Immature natural killer cell (primary cell): ENCODE results near the gene ADORA3. TPM values are rescaled to one million over a fixed set of nuclear protein-coding genes. Genes with fewer than 3 reads are reported as not detected.

Experiments
- DNase-seq, 3 donors: peaks; one replicate each; pipeline ENCODE4 v3.0.0; 2022; ENCODE audit warnings: mixed read lengths in 1 of 3
- H3K27ac Mint-ChIP-seq, 6 donors: one replicate each; pipeline ENCODE4 v1.8.0; 2020; ENCODE audit warnings: mixed read lengths in 6 of 6, mild to moderate bottlenecking in 5 of 6, inconsistent platforms in 4 of 6, moderate library complexity in 3 of 6
- H3K27me3 Mint-ChIP-seq, 3 donors: one replicate each; pipeline ENCODE4 v1.8.0; 2020 to 2021; ENCODE audit warnings: low read depth in 3 of 3, mild to moderate bottlenecking in 3 of 3, mixed read lengths in 3 of 3, moderate library complexity in 3 of 3, inconsistent platforms in 1 of 3
- H3K36me3 Mint-ChIP-seq, 3 donors: one replicate each; pipeline ENCODE4 v1.8.0; 2020; ENCODE audit warnings: mixed read lengths in 3 of 3, inconsistent platforms in 2 of 3, mild to moderate bottlenecking in 2 of 3
- H3K4me1 Mint-ChIP-seq, 2 donors: one replicate each; pipeline ENCODE4 v1.8.0; 2020; ENCODE audit warnings: inconsistent platforms in 2 of 2, mild to moderate bottlenecking in 2 of 2, mixed read lengths in 2 of 2, moderate library complexity in 1 of 2
- H3K4me3 Mint-ChIP-seq, 5 donors: one replicate each; pipeline ENCODE4 v1.8.0; 2020; ENCODE audit warnings: mild to moderate bottlenecking in 5 of 5, mixed read lengths in 5 of 5, inconsistent platforms in 3 of 5, moderate library complexity in 3 of 5
- H3K9me3 Mint-ChIP-seq, 6 donors: one replicate each; pipeline ENCODE4 v1.8.0; 2020; ENCODE audit warnings: mild to moderate bottlenecking in 6 of 6, mixed read lengths in 6 of 6, inconsistent platforms in 4 of 6, moderate library complexity in 3 of 6
- polyA plus RNA-seq, 3 donors: library from polyadenylated mRNA; unstranded; fragments of 300-500 nt; fragmentation: Illumina TruSeq; gene quantifications; one replicate each; pipeline ENCODE4 v1.2.3, GENCODE V29; 2021

The ADORA3 gene
- polyA plus RNA-seq, 3 donors from 2014 or later = 0.23 TPM; not detected in 2

DNA sequence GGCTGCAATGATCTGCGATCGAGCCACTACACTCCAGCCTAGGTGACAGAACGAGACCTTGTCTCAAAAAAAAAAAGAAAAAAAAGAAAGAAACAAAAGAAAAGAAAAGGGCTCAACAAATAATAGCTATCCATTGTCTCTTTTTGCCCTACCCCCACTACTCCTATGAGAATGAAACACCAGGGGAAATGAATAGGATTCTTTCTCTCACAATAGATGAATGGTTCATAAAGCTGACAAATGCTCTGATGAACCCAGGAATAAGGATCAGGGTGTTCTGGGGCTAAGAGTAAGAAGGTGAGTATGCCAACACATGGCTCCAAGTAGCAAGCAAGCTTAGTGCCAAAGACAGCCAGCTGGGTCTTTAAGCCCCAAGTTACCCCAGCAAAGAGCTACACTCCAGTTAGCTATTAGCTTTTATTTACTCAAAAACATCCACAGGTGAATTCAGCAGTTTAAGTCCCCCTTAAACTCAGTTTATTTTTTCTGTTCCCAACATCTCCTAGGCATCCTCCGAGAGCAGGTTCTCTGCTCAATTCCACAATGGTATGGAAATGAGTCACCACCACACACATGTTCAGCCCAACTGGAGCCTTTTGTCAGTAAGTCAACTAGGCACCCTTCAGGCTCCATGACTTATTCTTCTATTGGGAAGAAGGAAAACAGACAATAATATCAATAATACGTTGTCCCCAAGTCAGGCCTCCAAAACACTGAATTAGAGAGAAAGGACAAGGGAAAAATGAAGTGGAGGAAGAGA lies 4.2 kb downstream of the ADORA3 start:
- H3K4me3 Mint-ChIP-seq = no peak overlapping the region
- no peak overlapping the region for H3K27ac Mint-ChIP-seq
- H3K27me3 Mint-ChIP-seq = peaks cover 2 to 6% (median 2%) of the 10 kb centered on the region in 3 donors
- peaks cover 0 to 5% (median under 1%) of the 10 kb centered on the region in 6 donors for H3K9me3 Mint-ChIP-seq
- no peak for DNase-seq
- H3K36me3 Mint-ChIP-seq = peaks cover 0 to 7% (median 6%) of the 10 kb centered on the region in 3 donors
- peaks cover 7 to 12% of the 10 kb centered on the region in 2 donors for H3K4me1 Mint-ChIP-seq

DNA sequence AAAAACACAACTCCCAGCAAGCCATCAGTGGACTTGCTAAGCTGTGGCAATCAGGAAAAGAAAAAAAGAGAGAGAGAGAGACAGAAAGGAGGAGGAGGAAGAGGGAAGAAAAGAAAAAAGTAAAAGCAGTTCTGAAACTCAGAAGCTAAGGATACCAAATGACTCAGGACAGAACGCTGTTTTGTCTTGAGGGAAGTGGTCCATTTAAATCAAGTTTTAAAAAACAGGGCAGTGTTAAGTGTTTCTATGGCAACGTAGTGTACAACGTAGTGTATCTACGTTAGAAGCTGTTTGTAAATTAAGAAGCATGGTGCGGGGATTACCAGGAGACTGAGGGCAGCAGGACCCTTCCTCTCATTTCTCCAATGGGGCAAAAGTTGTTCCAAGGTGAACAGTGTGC lies 5.8 kb downstream of the ADORA3 start:
- DNase-seq = no peak
- no peak overlapping the region for H3K27ac Mint-ChIP-seq
- peaks cover 0 to 5% (median under 1%) of the 10 kb centered on the region in 6 donors for H3K9me3 Mint-ChIP-seq
- H3K36me3 Mint-ChIP-seq = peaks cover 0 to 8% (median 6%) of the 10 kb centered on the region in 3 donors
- no peak overlapping the region for H3K4me3 Mint-ChIP-seq
- peaks cover under 1 to 4% of the 10 kb centered on the region in 2 donors for H3K4me1 Mint-ChIP-seq
- H3K27me3 Mint-ChIP-seq = peaks cover 2 to 6% (median 4%) of the 10 kb centered on the region in 3 donors

DNA sequence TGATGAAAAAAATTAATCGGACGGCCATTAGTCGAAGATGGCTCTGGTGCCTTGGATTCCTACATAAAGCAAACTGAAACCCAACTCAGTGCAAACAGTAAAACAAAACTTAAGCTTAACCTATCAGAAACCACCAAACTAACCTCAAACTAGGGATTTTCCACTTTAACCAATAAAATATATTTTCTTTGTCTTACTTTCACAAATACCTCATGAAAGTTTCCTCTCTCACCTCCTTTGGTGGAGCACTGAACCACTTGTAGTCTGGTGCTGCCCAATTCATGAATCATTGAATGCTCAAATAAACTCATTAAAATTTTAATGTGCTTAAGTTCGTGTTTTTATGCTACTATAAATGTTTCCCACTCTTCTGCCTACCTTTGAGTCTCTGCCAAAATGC lies 7.0 kb downstream of the ADORA3 start:
- Mint-ChIP-seq H3K36me3 (peaks cover 0 to 8% (median 6%) of the 10 kb centered on the region in 3 donors), H3K27ac (no peak overlapping the region), H3K4me1 (peaks cover 0 to 4% of the 10 kb centered on the region in 2 donors), H3K27me3 (peaks cover 2 to 6% (median 4%) of the 10 kb centered on the region in 3 donors), H3K4me3 (no peak overlapping the region), H3K9me3 (peaks cover 0 to 5% (median under 1%) of the 10 kb centered on the region in 6 donors)
- no peak for DNase-seq

DNA sequence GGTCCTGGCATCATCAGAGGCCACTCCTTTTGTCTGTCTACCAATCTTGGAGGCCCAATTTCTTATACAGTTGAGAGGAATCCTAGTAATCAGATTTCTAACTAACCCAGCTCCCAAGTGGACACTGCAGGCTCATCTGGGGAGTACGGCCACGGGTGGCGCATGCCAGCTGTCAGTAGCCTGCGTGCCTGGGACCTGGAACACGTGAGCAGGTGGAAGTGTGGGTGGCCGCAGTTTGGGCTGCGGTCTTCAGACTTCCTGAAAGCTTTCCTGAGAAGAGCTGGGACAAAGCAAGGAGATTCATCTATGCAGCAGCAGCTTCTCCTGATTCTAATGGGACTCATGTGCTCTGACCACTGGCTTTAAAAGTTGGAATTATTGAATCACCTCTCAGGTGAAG lies 12.4 kb downstream of the ADORA3 start:
- DNase-seq = no peak
- Mint-ChIP-seq H3K9me3 (peaks cover 0 to 2% (median 0%) of the 10 kb centered on the region in 6 donors), H3K27me3 (peaks cover 0 to 4% (median 2%) of the 10 kb centered on the region in 3 donors), H3K27ac (no peak overlapping the region), H3K36me3 (peaks cover 0 to 4% (median 0%) of the 10 kb centered on the region in 3 donors), H3K4me1 (no peaks in the 10 kb centered on the region), H3K4me3 (no peak overlapping the region)

DNA sequence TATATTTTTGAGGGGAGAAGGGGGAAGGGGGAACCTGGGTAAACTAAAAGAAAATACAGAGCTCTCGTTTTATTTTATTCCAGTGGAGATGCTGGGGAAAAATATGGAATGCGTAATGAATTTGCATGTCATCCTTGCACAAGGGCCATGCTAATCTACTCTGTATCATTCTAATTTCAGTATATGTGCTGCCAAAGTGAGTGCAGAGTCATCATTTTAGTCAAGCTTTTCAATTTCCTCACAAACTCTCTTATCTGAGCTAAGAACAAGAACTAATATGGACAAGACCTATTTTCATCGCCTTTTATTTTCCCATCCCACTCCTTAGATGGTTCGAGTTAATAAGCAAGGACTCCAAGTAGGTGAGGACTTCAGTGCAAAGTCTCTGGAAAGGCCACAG lies 13.2 kb downstream of the ADORA3 start:
- Mint-ChIP-seq H3K4me1 (no peaks in the 10 kb centered on the region), H3K27me3 (peaks cover 0 to 4% (median 0%) of the 10 kb centered on the region in 3 donors), H3K36me3 (peaks cover 0 to 4% (median 0%) of the 10 kb centered on the region in 3 donors), H3K9me3 (no peaks in the 10 kb centered on the region), H3K27ac (no peak overlapping the region), H3K4me3 (no peak overlapping the region)
- DNase-seq = no peak

DNA sequence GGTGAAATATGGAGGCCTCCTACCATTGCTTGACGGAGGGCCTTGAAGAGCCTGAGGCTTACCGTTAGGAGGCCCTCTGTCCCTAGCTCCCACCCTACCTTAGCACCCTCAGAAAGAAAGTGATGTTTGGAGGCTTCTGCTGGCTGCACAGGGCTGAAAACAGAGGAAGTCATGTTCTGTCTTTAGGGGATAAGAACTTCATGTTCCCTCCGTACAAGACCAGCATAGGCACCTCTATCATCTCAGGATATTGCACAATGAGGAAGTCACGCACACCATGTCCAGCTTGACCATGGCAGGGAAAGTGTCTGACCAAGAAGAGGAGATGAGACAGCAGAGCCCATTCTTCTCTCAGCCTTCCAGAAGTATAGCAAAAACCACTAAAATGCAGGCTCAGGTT lies 13.8 kb downstream of the ADORA3 start:
- H3K4me1 Mint-ChIP-seq = peaks cover 2 to 3% of the 10 kb centered on the region in 2 donors
- no peaks in the 10 kb centered on the region for H3K9me3 Mint-ChIP-seq
- no peak for DNase-seq
- H3K27ac Mint-ChIP-seq = no peak overlapping the region
- no peak overlapping the region for H3K4me3 Mint-ChIP-seq
- peaks cover 0 to 4% (median 0%) of the 10 kb centered on the region in 3 donors for H3K36me3 Mint-ChIP-seq
- peaks cover 0 to 4% (median 0%) of the 10 kb centered on the region in 3 donors for H3K27me3 Mint-ChIP-seq

DNA sequence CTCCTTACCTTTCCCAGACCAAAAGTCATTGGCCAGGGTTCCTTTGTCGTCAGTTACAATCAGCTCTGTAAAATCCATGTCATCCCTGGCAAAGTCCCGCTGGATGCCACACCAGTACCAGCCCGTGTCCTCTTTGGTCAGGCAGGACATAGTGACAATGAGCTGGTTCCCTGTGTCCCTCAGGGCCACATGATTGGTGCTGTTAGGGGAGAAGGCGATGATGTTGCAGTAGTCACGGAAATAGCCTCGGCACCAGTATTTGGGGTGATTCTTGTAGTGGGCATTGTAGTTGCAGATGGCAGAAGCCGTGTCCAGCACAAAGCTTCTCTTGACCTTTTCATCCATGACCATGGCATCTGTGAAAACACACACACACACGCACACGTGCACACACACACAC lies 14.8 kb downstream of the ADORA3 start:
- no peaks in the 10 kb centered on the region for H3K36me3 Mint-ChIP-seq
- no peaks in the 10 kb centered on the region for H3K27me3 Mint-ChIP-seq
- H3K9me3 Mint-ChIP-seq = no peaks in the 10 kb centered on the region
- peaks cover 7 to 12% of the 10 kb centered on the region in 2 donors for H3K4me1 Mint-ChIP-seq
- no peak overlapping the region for H3K4me3 Mint-ChIP-seq
- H3K27ac Mint-ChIP-seq = no peak overlapping the region
- no peak for DNase-seq

DNA sequence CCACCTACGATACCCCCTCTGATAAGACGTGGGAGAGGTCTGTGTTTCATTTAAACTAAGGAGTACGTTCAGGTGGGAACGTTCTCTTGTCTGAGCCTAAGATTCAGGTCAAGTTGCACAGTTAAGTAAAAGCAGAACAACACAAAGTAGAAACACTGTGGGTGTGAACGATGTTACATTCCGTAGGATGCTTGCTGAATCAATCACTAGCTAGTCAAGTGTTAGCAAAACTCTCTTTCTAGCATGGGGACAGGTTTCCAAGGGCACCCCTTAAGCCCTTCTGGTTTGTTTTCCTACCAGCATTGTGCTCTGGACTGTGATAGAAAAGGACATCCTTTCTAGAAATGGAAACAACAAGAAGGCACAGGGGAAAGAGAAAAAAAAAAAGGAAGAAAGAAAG lies 16.3 kb downstream of the ADORA3 start:
- no peak for DNase-seq
- Mint-ChIP-seq H3K4me1 (peaks cover 7 to 22% of the 10 kb centered on the region in 2 donors), H3K4me3 (no peak overlapping the region), H3K9me3 (no peaks in the 10 kb centered on the region), H3K27me3 (peaks cover 0 to 1% (median 0%) of the 10 kb centered on the region in 3 donors), H3K27ac (no peak overlapping the region), H3K36me3 (no peaks in the 10 kb centered on the region)

DNA sequence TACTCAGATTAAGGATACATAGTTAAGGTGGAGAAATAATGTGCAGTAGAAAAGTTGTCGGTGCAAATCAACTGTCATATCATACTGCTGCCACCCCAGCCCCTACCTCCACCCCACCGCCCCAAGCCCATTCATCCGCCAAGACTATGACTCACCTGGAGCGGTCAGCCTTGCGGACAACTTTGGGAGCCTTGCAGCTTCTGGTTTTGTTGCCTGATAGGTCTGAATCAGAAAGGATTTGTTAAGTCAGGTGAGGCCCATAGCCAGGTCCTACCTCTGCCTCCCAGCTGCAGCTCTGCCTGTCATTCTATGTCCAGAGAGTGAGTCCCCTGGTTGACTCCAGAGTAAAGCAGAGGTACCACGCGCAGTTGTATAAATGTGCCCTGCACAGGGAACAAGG lies 17.0 kb downstream of the ADORA3 start:
- Mint-ChIP-seq H3K9me3 (no peaks in the 10 kb centered on the region), H3K4me3 (no peak overlapping the region), H3K27ac (no peak overlapping the region), H3K27me3 (peaks cover 0 to 1% (median 0%) of the 10 kb centered on the region in 3 donors), H3K36me3 (no peaks in the 10 kb centered on the region), H3K4me1 (peaks cover 10 to 28% of the 10 kb centered on the region in 2 donors)
- no peak for DNase-seq

DNA sequence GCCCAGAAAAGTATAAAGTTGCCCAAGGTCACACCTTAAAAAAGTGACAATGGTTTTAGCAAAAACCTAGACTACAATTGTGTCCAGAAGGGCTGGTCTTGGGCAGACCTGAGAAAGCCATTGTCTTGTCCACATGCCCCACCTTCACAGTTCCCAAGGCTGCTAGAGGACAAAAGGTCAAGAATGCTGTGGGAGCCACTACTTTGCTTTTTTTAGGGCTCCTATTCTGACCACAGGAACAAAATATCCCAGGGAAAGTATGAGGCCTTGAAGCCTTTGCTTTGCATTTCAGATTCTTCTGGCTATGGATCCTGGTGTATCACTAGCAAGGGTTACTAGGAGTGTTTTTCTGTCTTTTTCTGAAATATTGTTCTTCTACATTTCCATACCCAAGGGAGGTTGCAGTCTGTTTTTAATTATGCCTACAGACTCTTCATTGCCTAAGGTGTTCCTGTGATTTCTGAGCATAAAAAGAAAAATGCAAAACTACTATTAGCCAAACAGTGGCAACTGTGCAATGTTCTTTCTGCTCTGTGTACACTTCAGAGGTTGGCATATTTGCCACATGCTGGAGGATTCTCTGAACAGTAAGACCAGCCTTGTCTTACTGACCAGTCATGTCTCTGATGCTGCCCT lies 18.9 kb downstream of the ADORA3 start:
- Mint-ChIP-seq H3K27ac (peak overlapping the region in 3 of 6 donors; percentile 27 to 55 (median 45)), H3K4me1 (peaks cover 10 to 31% of the 10 kb centered on the region in 2 donors), H3K27me3 (peaks cover 0 to 1% (median 0%) of the 10 kb centered on the region in 3 donors), H3K9me3 (no peaks in the 10 kb centered on the region), H3K36me3 (no peaks in the 10 kb centered on the region), H3K4me3 (no peak overlapping the region)
- no peak for DNase-seq

DNA sequence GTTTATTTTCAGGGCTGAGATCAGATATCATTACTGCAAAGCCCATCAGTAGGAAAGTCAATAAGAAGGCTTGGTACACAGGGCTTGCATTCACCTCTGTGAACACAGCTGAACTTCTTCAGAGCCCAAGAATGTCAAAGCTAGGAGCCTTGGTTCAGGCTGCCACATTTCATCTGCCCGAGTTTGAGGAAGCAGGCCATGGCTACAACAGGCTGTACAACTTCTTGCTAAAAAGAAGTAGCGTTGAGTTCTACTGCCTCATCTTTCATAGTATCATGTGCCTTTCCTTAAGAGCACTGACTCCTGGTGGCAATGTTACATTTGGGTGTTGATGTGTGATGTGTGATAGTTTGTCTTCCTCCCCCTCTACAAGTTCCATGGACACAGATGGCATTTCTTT lies 19.6 kb downstream of the ADORA3 start:
- Mint-ChIP-seq H3K27ac (peak overlapping the region in 2 of 6 donors; percentile 27 to 55), H3K4me3 (no peak overlapping the region), H3K9me3 (no peaks in the 10 kb centered on the region), H3K4me1 (peaks cover 10 to 31% of the 10 kb centered on the region in 2 donors), H3K27me3 (peaks cover 0 to 1% (median 0%) of the 10 kb centered on the region in 3 donors), H3K36me3 (no peaks in the 10 kb centered on the region)
- DNase-seq = no peak

DNA sequence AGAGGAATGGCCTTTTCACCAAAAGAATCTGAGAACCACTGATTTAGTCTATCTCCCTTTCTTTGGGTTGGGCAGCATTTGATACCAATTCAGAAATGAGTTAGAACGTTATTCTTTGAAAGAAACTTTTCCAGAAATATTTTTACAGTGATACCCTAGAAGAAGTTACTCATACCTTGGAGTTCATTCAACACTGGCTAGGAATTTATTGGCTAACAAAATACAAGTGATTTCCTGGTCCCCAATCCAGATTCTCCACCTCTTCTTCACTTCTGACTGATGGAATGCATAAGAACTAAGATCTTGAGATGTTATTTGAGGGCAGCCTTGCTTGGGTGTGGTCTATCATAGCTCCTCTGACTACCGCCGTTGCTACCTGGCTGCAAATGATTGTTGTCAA lies 20.3 kb downstream of the ADORA3 start:
- peaks cover 17 to 31% of the 10 kb centered on the region in 2 donors for H3K4me1 Mint-ChIP-seq

DNA sequence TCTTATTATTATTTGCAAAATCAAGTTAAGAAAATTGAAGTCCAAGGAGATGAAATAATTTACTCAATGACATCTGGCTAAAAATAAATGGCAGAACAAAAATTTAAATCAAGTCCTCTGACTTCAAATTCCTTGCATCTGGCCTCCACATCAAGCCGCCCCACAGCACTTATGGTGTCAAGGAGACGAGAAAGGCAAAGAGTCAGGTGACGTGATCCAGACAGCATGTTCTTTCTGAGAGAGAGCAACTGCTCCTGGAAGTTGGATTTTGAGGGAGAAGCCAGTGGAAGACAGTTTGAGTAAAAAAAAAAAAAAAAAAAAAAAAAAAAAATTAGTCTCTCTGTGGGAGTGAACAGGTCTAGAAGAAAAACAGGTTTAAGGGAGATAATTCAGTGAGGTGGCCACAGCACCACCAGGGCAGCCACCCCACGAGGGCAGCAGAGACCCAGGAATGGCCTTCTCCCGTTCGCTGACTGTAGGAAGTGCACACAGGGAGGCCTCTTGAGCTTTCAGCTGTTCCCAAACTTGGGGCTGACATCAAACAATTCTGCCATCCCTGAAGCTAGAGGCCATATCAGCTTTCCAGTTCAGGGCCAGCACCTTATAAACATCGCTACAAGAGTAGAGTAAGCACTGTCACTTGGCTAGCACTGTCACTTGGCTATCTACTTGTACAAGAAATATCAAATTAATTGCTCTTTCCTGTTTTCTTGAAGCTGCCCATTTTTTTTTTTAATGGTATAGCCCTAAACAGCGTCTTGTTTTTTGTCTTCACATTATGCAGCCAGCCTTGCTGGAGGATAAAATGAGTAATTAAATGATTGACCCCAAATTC lies 21.8 kb downstream of the ADORA3 start:
- Mint-ChIP-seq H3K27ac (no peak overlapping the region), H3K36me3 (peaks cover 10 to 21% (median 10%) of the 10 kb centered on the region in 3 donors), H3K9me3 (no peaks in the 10 kb centered on the region), H3K4me1 (peaks cover 31 to 32% of the 10 kb centered on the region in 2 donors), H3K4me3 (no peak overlapping the region), H3K27me3 (peaks cover 0 to 2% (median 1%) of the 10 kb centered on the region in 3 donors)
- peak; percentile 45 to 51 (median 50) for DNase-seq

More for the DNA sequence above, 20.3 kb downstream of the ADORA3 start:
- no peak for DNase-seq
- Mint-ChIP-seq H3K27me3 (peaks cover 0 to 1% (median 0%) of the 10 kb centered on the region in 3 donors), H3K36me3 (peaks cover 4 to 7% (median 4%) of the 10 kb centered on the region in 3 donors), H3K9me3 (no peaks in the 10 kb centered on the region), H3K4me3 (no peak overlapping the region), H3K27ac (no peak overlapping the region)
